K562 (cell line): ENCODE results near the gene FYB2.

ENCODE experiments used
- ATF7 ChIP-seq: fragments of 450-650 bp; IDR thresholded peaks from 2 replicates; pipeline ENCODE4 v1.7.1; 2014; ENCODE audit warnings: mild to moderate bottlenecking, moderate library complexity
- BCLAF1 ChIP-seq, 2 experiments: fragments of 450-650 bp in 1 of 2; IDR thresholded peaks; 2 replicates each; pipeline ENCODE4 v1.6.1; 2011 to 2017; ENCODE audit warnings: low read depth in 2 of 2, antibody characterized with exemption in 1 of 2, borderline replicate concordance in 1 of 2, low read length in 1 of 2, mild to moderate bottlenecking in 1 of 2, mixed read lengths in 1 of 2; ENCODE audit not compliant: control insufficient read depth in 1 of 2
- BHLHE40 ChIP-seq: IDR thresholded peaks from 2 replicates; pipeline ENCODE4 v1.6.1; 2011; ENCODE audit warnings: low read length, improper control_type of control experiment
- CBX3 ChIP-seq, 2 experiments: IDR thresholded peaks; 1 replicate in 1 of 2; 2 replicates in 1 of 2; pipeline ENCODE4 v1.6.1; 2012; ENCODE audit warnings: inconsistent platforms in 2 of 2, low read length in 2 of 2, borderline replicate concordance in 1 of 2, control low read depth in 1 of 2
- CTCF ChIP-seq, 3 experiments: IDR thresholded peaks in 2 of 3; conservative IDR thresholded peaks in 1 of 3; 2 replicates each; pipeline ENCODE4 v1.5.1; 2011 to 2012; ENCODE audit warnings: low read length in 3 of 3, mild to moderate bottlenecking in 3 of 3, control low read depth in 2 of 3, improper control_type of control experiment in 1 of 3, inconsistent platforms in 1 of 3, low read depth in 1 of 3, mixed read lengths in 1 of 3, moderate library complexity in 1 of 3; ENCODE audit not compliant: insufficient read depth in 2 of 3
- GTF2E2 ChIP-seq: fragments of 200-800 bp; sonication (Bioruptor generic); IDR thresholded peaks from 2 replicates; pipeline ENCODE4 v1.6.1; 2016; ENCODE audit warnings: missing genetic modification characterization, missing compliant biosample characterization
- ID3 ChIP-seq, 2 experiments: fragments of 250-450 bp in 1 of 2; fragments of 450-650 bp in 1 of 2; sonication (Bioruptor Pico) in 1 of 2; IDR thresholded peaks; 2 replicates each; pipeline versions ENCODE4 v1.6.1 to v1.8.0; 2016 to 2021; ENCODE audit warnings: mild to moderate bottlenecking in 2 of 2, moderate library complexity in 2 of 2, missing compliant biosample characterization in 1 of 2, missing genetic modification characterization in 1 of 2
- ILF3 ChIP-seq: fragments of 450-650 bp; IDR thresholded peaks from 2 replicates; pipeline ENCODE4 v1.6.1; 2018; ENCODE audit warnings: antibody characterized with exemption, mild to moderate bottlenecking, moderate library complexity, borderline replicate concordance
- IRF2 ChIP-seq: sonication (generic); formaldehyde crosslinking; IDR thresholded peaks from 2 replicates; pipeline ENCODE4 v1.8.1; 2022; ENCODE audit warnings: mild to moderate bottlenecking, missing genetic modification reagents
- NR3C1 ChIP-seq: sonication (generic); formaldehyde crosslinking; IDR thresholded peaks from 2 replicates; pipeline ENCODE4 v1.8.1; 2022; ENCODE audit warnings: missing genetic modification reagents
- WHSC1 ChIP-seq: IDR thresholded peaks from one replicate; pipeline ENCODE4 v1.6.1; 2012; ENCODE audit warnings: low read length, control low read depth, inconsistent platforms
- ZBTB40 ChIP-seq, 2 experiments: fragments of 450-650 bp in 1 of 2; sonication (generic) in 1 of 2; formaldehyde crosslinking in 1 of 2; IDR thresholded peaks; 2 replicates each; pipeline versions ENCODE4 v1.7.1 to v1.9.0; 2016 to 2022; ENCODE audit warnings: inconsistent platforms in 1 of 2, mild to moderate bottlenecking in 1 of 2, missing genetic modification reagents in 1 of 2

- no peak for TF ChIP-seq ID3 (CRISPR knock-in tag; IDR thresholded peaks at IDR 0.05)
- no peak for TF ChIP-seq ID3 (tag; IDR thresholded peaks at IDR 0.05)
- no peak for TF ChIP-seq BCLAF1 (IDR thresholded peaks at IDR 0.05; ENCODE audit: borderline replicate concordance in 1 of 2, control insufficient read depth in 1 of 2, low read depth in 2 of 2, low read length in 1 of 2)
- no peak for TF ChIP-seq IRF2 (CRISPR knock-in tag)
- no peak for TF ChIP-seq WHSC1
- no peak for TF ChIP-seq ILF3
- no peak for TF ChIP-seq ZBTB40 (IDR thresholded peaks at IDR 0.05)
- no peak for TF ChIP-seq ZBTB40 (CRISPR knock-in tag; IDR thresholded peaks at IDR 0.05)
- TF ChIP-seq CBX3 (IDR thresholded peaks at IDR 0.05; ENCODE audit: borderline replicate concordance in 1 of 2, low read length in 2 of 2), result no peak
- no peak for TF ChIP-seq CTCF (IDR thresholded peaks at IDR 0.05 in 2 of 3, conservative IDR thresholded peaks at IDR 0.05 in 1 of 3; ENCODE audit: insufficient read depth in 2 of 3, low read depth in 1 of 3, low read length in 3 of 3)
- TF ChIP-seq BHLHE40, result no peak
- no peak for TF ChIP-seq ATF7
- TF ChIP-seq NR3C1 (CRISPR knock-in tag), result no peak
- no peak for TF ChIP-seq GTF2E2 (tag)
These were observed 22.0 kb downstream of the FYB2 start for GRCh38 chr1:56797065-56797685.
